ENCODE data around the gene OXER1. TPM values are rescaled to one million over a fixed set of nuclear protein-coding genes. Genes with fewer than 3 reads are reported as not detected.

Gene OXER1
- total and polyA plus RNA-seq, 9 of the 15 experiments (the other 6 are each of a cell fraction or from before 2014, with no cell fraction given) = not detected

- WGBS (ENCODE audit: insufficient coverage, low coverage, missing lambda C conversion rate) = 2% methylated on average over 3 of the region's 3 CpGs
- H3K9ac ChIP-seq (ENCODE audit: insufficient read depth in 1 of 2, low read depth in 2 of 2, low read length in 2 of 2) = no peak overlapping the region
- FAIRE-seq (no peak), ATAC-seq (no peak), DNase-seq (ENCODE audit: extremely low read depth in 1 of 4, low spot score in 3 of 4) (no peak)
- H3K9me1 ChIP-seq (ENCODE audit: control insufficient read depth, insufficient read depth, low read length) = no peaks in the 10 kb centered on the region
- CTCF ChIA-PET (ENCODE audit: low intra/inter-chr PET ratio) = interaction anchor here (0.6 kb wide), 1 partner anchor 41 kb away, joined by 4 read pairs; no protein-coding TSS in a partner anchor
- H4K20me1 ChIP-seq (replicated peaks; ENCODE audit: control insufficient read depth, insufficient read depth, low read length) = no peaks in the 10 kb centered on the region
- H3K27ac ChIP-seq (ENCODE audit: extremely low read depth, low read depth, low read length) = no peak overlapping the region
- in situ Hi-C loops (cut with MboI) = no loop called here
- no peaks in the 10 kb centered on the region for H3K9me3 ChIP-seq (replicated peaks; ENCODE audit: control insufficient read depth, insufficient read depth, low read depth, low read length)
- intact Hi-C loops (cut with micrococcal nuclease) = no loop called here
- H3K4me3 ChIP-seq = no peak overlapping the region
- H3K4me2 ChIP-seq (ENCODE audit: insufficient read depth, low read length) = no peak overlapping the region
- no peaks in the 10 kb centered on the region for H3K4me1 ChIP-seq (replicated peaks in 1 of 2; ENCODE audit: control insufficient read depth in 2 of 2, insufficient read depth in 2 of 2, low read length in 2 of 2)
- no peaks in the 10 kb centered on the region for H3K36me3 ChIP-seq (ENCODE audit: control insufficient read depth, insufficient read depth, low read length)
- peaks cover 0 to 15% of the 10 kb centered on the region in 2 experiments; a peak in 2 of 5 replicates for H3K27me3 ChIP-seq (ENCODE audit: control insufficient read depth in 2 of 2, insufficient read depth in 2 of 2, low read length in 2 of 2)
- no peak overlapping the region for H2AFZ ChIP-seq (ENCODE audit: low read depth, low read length)
- no TSS peak for BruUV-seq (replicated peaks)
- TF ChIP-seq PBX2 (CRISPR knock-in tag; IDR thresholded peaks at IDR 0.05; ENCODE audit: low read depth) (no peak), PBX2 (tag; conservative IDR thresholded peaks at IDR 0.05; ENCODE audit: low read depth) (peak; percentile 55)
- TF ChIP-seq, protein P1, sequence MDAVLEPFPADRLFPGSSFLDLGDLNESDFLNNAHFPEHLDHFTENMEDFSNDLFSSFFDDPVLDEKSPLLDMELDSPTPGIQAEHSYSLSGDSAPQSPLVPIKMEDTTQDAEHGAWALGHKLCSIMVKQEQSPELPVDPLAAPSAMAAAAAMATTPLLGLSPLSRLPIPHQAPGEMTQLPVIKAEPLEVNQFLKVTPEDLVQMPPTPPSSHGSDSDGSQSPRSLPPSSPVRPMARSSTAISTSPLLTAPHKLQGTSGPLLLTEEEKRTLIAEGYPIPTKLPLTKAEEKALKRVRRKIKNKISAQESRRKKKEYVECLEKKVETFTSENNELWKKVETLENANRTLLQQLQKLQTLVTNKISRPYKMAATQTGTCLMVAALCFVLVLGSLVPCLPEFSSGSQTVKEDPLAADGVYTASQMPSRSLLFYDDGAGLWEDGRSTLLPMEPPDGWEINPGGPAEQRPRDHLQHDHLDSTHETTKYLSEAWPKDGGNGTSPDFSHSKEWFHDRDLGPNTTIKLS (IDR thresholded peaks at IDR 0.05; ENCODE audit: borderline replicate concordance, low read depth) = no peak
- POLR2A ChIA-PET = interaction anchor here (0.6 kb wide), 3 partner anchors 433 to 869 kb away, joined by 3 read pairs; no protein-coding TSS in a partner anchor
- no peaks in the 10 kb centered on the region for H3K79me2 ChIP-seq (ENCODE audit: control insufficient read depth, insufficient read depth, low read length)
Measured at GRCh38 chr2:42744545-42745082, 19.3 kb downstream of the OXER1 start.
